ENCODE data around the gene SIVA1.

SIVA1 gene

DNA sequence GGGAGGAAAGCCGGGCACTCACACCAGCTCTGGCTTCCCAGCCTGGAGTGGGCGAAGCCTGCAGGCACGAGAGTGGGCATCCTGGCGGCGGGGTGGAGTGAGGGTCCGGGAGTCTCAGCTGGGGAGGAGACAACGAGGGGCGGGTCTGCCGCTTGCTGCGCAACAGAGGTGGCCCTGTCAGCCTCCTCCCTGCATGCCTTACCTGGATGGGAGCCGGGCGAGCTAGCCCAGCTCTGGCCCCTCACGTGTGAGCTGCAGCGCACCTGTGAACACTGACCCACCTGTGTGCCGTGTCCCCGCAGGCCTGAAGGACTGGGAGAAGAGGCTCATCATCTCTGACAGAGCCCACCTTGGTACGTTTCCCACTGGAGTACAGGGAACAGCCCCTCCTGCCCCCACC, 13.9 kb upstream of the SIVA1 start:
- H3K27ac ChIP-seq, result no peak overlapping the region
- peaks cover 5 to 7% of the 10 kb centered on the region in 2 experiments for H3K4me1 ChIP-seq (ENCODE audit: control insufficient read depth in 1 of 2, insufficient read depth in 1 of 2, low read depth in 1 of 2, low read length in 1 of 2)
- no peaks in the 10 kb centered on the region for H3K36me3 ChIP-seq
- TF ChIP-seq, protein P1, sequence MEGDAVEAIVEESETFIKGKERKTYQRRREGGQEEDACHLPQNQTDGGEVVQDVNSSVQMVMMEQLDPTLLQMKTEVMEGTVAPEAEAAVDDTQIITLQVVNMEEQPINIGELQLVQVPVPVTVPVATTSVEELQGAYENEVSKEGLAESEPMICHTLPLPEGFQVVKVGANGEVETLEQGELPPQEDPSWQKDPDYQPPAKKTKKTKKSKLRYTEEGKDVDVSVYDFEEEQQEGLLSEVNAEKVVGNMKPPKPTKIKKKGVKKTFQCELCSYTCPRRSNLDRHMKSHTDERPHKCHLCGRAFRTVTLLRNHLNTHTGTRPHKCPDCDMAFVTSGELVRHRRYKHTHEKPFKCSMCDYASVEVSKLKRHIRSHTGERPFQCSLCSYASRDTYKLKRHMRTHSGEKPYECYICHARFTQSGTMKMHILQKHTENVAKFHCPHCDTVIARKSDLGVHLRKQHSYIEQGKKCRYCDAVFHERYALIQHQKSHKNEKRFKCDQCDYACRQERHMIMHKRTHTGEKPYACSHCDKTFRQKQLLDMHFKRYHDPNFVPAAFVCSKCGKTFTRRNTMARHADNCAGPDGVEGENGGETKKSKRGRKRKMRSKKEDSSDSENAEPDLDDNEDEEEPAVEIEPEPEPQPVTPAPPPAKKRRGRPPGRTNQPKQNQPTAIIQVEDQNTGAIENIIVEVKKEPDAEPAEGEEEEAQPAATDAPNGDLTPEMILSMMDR (IDR thresholded peaks at IDR 0.05), result no peak
- H3K27me3 ChIP-seq, result no peaks in the 10 kb centered on the region
- no peak overlapping the region for H3K4me3 ChIP-seq (ENCODE audit: low read depth in 1 of 2, low read length in 1 of 2)
- no peaks in the 10 kb centered on the region for H3K9me3 ChIP-seq

DNA sequence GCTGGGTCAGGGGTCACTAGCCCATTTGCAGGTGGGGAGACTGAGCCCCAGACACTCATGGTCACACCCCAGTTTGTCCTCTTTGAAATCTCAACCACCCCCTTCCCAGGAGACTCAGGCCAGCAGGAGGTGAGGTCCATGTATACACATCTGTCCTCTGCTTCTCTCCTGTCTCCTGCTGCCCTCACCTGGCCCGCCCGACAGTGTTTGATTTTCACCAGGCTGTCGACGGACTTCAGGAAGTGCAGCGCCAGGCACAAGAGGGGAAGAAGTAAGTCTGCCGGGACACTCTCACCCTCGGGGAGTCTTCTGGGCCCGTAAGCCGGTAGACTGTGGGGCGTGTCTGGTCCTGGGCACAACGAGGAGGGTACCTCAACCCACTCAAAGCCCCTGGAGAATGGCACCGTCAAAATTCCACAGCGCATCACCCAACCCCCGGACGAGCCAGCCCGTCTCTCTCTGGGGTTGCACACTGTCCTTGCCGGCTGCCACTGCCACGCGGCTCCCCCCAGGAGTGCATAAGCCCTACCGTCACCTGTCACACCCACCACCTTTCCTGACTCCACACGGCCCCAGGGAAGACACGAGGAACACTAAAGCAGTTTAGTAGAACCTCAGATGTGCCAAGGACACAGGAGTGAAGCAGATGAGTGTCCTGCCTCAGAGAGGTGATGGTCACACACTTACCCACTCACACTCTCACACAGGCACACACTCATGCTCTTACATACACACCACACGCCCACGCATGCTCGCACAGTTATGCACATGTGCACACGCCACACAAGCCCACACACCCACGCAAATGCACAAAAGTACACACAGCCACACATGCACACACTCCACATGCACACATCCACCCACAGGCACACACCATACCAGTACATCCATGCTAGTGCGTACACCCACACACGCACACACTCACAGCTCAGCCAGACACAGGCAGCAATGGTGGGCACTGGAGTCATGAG, 13.1 kb upstream of the SIVA1 start:
- Histone ChIP-seq H3K27ac (no peak overlapping the region), H3K27me3 (no peaks in the 10 kb centered on the region), H3K4me1 (ENCODE audit: control insufficient read depth in 1 of 2, insufficient read depth in 1 of 2, low read depth in 1 of 2, low read length in 1 of 2) (peaks cover 5 to 7% of the 10 kb centered on the region in 2 experiments), H3K4me3 (ENCODE audit: low read depth in 1 of 2, low read length in 1 of 2) (no peak overlapping the region), H3K9me3 (no peaks in the 10 kb centered on the region), H3K36me3 (no peaks in the 10 kb centered on the region)
- TF ChIP-seq, protein P1 (IDR thresholded peaks at IDR 0.05), result no peak

DNA sequence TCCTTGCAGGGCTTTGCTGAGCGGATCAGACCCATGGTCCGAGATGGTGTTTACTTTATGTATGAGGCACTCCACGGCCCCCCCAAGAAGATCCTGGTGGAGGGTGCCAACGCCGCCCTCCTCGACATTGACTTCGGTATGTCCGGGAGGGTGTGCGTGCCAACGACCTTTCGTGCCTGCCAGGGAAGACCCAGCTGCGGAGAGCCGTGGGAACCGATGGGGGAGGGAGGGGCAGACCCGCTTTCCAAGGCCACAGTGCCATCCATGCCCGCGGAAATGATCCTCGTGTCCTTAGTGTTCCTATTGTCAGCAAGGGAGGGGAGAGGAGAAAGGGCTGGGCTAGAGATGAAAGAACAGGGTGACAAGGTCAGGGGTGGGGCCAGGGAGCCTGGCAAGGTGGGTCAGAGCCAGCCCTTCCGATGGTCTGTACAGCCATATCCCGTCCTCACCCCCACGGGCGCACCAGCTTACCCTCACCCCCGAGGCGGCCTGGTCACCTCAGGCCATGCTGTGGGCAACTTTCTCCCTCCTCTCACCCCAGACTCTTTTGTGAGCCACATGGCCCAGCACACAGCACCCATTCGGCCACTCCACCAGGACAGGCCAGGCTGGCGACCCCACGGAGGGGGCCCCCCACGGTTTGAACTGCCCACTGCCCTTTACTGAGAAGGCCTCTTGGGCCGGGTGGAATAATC, 11.7 kb upstream of the SIVA1 start:
- Histone ChIP-seq H3K4me1 (ENCODE audit: control insufficient read depth in 1 of 2, insufficient read depth in 1 of 2, low read depth in 1 of 2, low read length in 1 of 2) (peaks cover 2% of the 10 kb centered on the region in 2 experiments), H3K9me3 (no peaks in the 10 kb centered on the region), H3K27me3 (no peaks in the 10 kb centered on the region), H3K36me3 (no peaks in the 10 kb centered on the region), H3K27ac (no peak overlapping the region), H3K4me3 (ENCODE audit: low read depth in 1 of 2, low read length in 1 of 2) (no peak overlapping the region)
- TF ChIP-seq, protein P1 (IDR thresholded peaks at IDR 0.05), result no peak

DNA sequence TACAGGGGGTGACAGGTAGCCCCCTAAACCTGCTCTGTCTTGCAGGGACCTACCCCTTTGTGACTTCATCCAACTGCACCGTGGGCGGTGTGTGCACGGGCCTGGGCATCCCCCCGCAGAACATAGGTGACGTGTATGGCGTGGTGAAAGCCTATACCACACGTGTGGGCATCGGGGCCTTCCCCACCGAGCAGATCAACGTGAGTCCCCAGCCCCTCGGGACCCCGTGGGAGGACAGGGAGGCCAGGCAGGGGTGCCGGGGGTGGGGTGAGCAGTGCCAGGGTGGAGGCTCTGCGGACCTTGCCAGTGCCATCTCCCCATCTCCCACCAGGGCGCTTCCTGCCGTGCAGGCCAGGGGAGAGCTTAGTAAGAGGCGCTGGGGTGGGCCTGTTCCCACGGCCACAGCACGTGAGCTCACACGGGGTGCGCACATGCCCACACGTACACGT, 11.1 kb upstream of the SIVA1 start:
- H3K4me3 ChIP-seq (ENCODE audit: low read depth in 1 of 2, low read length in 1 of 2), result no peak overlapping the region

More for the DNA sequence above, 11.1 kb upstream of the SIVA1 start:
- Histone ChIP-seq H3K27ac (no peak overlapping the region), H3K9me3 (no peaks in the 10 kb centered on the region), H3K36me3 (no peaks in the 10 kb centered on the region), H3K27me3 (no peaks in the 10 kb centered on the region), H3K4me1 (ENCODE audit: control insufficient read depth in 1 of 2, insufficient read depth in 1 of 2, low read depth in 1 of 2, low read length in 1 of 2) (no peaks in the 10 kb centered on the region)
- TF ChIP-seq, protein P1 (IDR thresholded peaks at IDR 0.05), result no peak

Data from neutrophil (primary cell).